Activated naive CD4-positive, alpha-beta T cell treated with anti-CD3 and anti-CD28 coated beads, Interleukin-2, amount 50 U/mL, for 24 hours (primary cell): ENCODE data around the gene TSPAN12.
"Not testable (repeated sequence)": the region's sequence is repeated elsewhere in the genome, so short reads cannot be mapped to it uniquely, and the experiment has no call there.

Source experiments
- H3K27ac Mint-ChIP-seq: one replicate; pipeline ENCODE4 v1.8.0; 2021; ENCODE audit warnings: mild to moderate bottlenecking, mixed read lengths
- H3K27me3 Mint-ChIP-seq: one replicate; pipeline ENCODE4 v1.8.0; 2021; ENCODE audit warnings: mixed read lengths
- H3K36me3 Mint-ChIP-seq: one replicate; pipeline ENCODE4 v1.8.0; 2021; ENCODE audit warnings: mixed read lengths
- H3K4me1 Mint-ChIP-seq: one replicate; pipeline ENCODE4 v1.8.0; 2021; ENCODE audit warnings: mixed read lengths
- H3K4me3 Mint-ChIP-seq: one replicate; pipeline ENCODE4 v1.8.0; 2021; ENCODE audit warnings: mild to moderate bottlenecking, mixed read lengths
- H3K9me3 Mint-ChIP-seq: one replicate; pipeline ENCODE4 v1.8.0; 2021; ENCODE audit warnings: mixed read lengths

Gene TSPAN12

DNA sequence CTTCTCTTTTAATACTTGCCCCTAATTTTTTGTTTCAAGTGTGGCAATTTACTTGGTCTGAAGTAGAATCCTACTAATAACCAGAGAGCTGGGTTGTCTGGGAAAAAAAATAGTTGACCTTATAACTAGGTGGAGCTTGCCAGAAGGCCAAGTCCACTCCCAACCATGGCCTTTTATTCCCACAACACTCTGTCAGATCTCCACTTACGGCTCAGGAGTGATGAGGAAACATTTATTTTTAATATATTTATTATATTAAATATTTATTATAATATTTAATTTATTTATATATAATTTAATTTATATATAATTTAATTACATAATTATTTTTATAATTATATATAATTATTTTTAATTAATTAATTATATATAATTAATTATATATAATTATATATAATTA lies 58.8 kb downstream of the TSPAN12 start:
- Mint-ChIP-seq H3K36me3 (no peaks in the 10 kb centered on the region), H3K4me3 (no peak overlapping the region), H3K9me3 (no peaks in the 10 kb centered on the region), H3K27me3 (peaks cover 2% of the 10 kb centered on the region), H3K27ac (no peak overlapping the region), H3K4me1 (no peaks in the 10 kb centered on the region)

DNA sequence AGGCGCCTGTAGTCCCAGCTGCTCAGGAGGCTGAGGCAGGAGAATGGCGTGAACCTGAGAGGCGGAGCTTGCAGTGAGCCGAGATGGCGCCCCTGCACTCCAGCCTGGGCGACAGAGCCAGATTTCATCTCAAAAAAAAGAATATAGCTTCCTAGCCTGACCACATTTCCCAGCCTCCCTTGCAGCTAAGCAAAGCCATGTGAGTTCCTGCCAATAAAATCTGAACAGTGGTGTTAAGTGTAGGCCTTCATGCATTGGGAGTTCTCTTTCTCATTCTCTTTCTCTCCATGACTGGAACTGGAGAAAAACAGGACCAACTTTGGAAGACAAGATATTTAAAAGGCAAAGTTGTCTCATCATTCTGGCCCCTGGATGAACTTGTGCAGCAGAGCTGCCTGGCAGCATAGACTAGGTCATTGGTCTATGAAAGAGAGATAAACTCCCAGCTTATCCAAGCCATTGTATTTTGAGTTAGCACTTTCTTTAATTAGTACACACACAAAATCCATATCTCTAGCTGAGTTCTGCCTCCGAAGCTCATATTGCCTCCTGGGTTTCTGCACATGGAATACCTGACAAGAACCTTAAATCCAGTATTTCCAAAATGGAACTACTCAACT lies 60.8 kb downstream of the TSPAN12 start:
- H3K4me1 Mint-ChIP-seq, result no peaks in the 10 kb centered on the region
- no peaks in the 10 kb centered on the region for H3K9me3 Mint-ChIP-seq
- H3K27ac Mint-ChIP-seq, result no peak overlapping the region
- H3K36me3 Mint-ChIP-seq, result no peaks in the 10 kb centered on the region
- peaks cover 2% of the 10 kb centered on the region for H3K27me3 Mint-ChIP-seq
- H3K4me3 Mint-ChIP-seq, result no peak overlapping the region

DNA sequence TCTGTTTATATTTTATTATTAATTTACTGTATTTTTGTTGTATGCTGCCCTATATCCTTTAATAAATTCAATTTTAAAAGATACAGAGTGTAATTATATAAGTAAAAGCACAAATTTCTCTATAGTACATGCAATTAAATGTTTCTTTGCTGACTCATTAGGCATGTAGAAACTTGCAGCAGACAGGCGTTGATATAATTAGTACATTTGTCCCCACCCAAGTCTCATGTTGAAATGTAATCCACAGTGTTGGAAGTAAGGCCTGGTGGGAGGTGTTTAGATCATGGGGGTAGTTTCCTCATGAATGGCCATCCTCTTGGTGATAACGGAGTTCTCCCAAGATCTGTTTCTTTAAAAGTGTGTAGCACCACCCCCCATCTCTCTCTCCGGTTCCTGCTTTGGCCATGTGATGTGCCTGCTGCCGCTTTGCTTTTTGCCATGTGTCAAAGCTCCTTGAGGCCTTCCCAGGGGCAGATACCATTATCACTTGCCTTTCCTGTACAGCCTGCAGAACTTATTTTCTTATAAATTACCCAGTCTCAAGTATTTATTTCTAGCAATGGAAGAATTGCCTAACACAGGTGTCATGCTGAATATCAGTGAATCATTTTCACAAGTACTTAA lies 63.7 kb downstream of the TSPAN12 start:
- no peaks in the 10 kb centered on the region for H3K27me3 Mint-ChIP-seq
- no peaks in the 10 kb centered on the region for H3K36me3 Mint-ChIP-seq
- no peaks in the 10 kb centered on the region for H3K9me3 Mint-ChIP-seq
- no peak overlapping the region for H3K4me3 Mint-ChIP-seq
- H3K4me1 Mint-ChIP-seq, result no peaks in the 10 kb centered on the region
- no peak overlapping the region for H3K27ac Mint-ChIP-seq

DNA sequence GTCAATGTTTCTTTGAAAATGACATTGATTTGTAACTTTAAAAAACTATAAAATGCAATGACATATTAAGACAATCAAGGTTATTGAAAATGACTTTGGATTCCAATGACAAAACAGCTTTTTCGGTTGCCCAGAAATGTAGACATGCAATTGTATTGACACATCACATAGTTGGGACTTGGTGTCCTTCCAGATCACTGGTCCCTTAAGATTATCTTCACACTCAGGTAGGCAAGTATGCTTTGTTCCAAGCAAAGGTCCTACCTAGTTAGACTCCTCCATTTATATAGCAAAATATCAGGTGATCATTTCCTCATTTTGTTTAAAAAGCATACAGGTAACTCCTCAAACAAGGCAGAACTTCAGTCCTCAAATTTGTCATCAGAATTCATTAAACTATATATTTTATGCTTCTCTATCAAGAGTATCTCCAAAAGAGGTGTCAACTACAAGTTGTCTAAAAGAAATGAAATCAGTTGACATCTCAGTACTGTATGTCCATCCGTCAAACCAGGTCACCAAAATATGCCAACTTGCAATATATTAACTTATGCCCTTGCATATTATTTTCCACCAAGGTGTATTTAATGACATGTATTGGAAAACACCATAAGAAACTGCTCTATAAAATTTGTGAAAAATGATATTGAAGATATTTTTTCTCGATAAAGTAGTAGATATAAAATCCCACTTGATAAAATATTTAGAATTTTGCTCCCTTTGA lies 64.6 kb downstream of the TSPAN12 start:
- H3K4me3 Mint-ChIP-seq, result no peak overlapping the region
- H3K36me3 Mint-ChIP-seq, result no peaks in the 10 kb centered on the region
- no peak overlapping the region for H3K27ac Mint-ChIP-seq
- peaks cover 1% of the 10 kb centered on the region for H3K27me3 Mint-ChIP-seq
- no peaks in the 10 kb centered on the region for H3K4me1 Mint-ChIP-seq
- H3K9me3 Mint-ChIP-seq, result no peaks in the 10 kb centered on the region

DNA sequence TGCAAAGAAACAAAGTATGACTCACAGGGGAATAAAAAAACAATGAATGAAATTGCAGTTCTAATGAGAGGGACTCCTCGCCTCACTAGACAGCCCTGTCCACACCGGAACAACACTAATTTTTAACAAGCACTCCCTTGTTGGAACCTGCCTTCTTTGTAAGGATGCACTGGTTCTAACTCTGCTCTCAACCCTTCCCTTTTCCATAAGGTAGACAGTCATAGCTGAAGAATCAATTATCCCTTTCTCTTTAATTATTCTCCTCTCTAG lies 65.1 kb downstream of the TSPAN12 start:
- no peaks in the 10 kb centered on the region for H3K4me1 Mint-ChIP-seq
- H3K9me3 Mint-ChIP-seq, result no peaks in the 10 kb centered on the region
- H3K4me3 Mint-ChIP-seq, result no peak overlapping the region
- no peak overlapping the region for H3K27ac Mint-ChIP-seq
- H3K36me3 Mint-ChIP-seq, result no peaks in the 10 kb centered on the region
- H3K27me3 Mint-ChIP-seq, result peaks cover 1% of the 10 kb centered on the region

DNA sequence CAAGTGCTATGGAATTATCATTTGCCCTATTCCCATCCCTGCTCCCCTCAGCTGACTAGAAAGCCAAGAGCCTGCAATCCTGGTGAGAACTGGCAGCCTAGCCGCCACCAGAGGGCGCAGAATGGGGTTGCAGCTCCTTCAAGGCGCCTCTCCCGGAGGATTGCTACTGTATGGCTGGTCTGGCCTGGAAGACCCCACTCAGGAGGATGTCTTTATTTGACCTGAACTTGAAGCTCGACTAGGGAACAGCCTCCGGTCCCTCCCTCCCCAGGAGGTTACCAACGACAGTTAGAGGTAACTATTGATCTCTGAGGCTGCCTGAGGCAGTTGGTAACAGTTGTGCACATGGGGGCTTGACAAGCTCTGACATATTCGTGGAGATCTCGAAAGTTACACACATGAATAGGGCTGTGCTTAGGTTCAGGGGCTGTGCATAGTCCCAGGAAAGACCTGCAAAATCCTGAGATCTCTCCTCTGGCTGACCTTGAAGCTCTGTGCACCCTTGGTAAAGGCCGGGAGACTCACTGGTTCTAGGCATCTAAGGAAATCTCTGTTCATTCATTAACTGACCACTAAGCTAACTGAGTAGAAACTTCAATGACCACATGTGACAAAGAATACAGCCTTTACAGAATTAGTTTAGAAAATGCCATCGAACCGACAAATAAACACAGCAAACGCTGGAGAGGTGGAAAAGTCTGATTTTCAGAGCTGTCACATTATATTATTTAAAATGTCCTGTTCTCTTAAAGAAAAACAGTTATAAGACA lies 65.7 kb downstream of the TSPAN12 start:
- Mint-ChIP-seq H3K9me3 (no peaks in the 10 kb centered on the region), H3K36me3 (no peaks in the 10 kb centered on the region), H3K27ac (no peak overlapping the region), H3K4me3 (no peak overlapping the region), H3K27me3 (peaks cover 1% of the 10 kb centered on the region), H3K4me1 (no peaks in the 10 kb centered on the region)

DNA sequence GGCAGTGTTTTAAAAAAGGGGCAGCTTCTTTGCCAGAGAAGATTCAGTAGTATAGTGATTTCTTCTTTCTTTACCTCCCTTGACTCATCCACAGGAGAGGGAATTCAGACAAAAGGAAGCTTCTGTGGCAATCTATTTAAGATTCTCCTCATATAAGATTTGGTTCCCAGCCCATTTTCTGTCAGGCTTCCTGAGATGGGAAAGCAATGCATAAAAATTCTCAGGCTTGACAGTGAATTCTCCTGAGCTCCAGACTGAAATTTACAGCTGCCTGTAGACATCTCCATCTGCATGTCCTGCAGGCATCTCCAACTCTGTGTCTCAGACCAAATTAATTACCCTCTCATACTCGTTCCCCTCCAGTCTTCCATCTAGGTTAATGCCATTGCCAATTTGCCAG lies 72.8 kb downstream of the TSPAN12 start:
- Mint-ChIP-seq H3K4me3 (no peak overlapping the region), H3K27ac (no peak overlapping the region), H3K9me3 (no peaks in the 10 kb centered on the region), H3K4me1 (no peaks in the 10 kb centered on the region), H3K27me3 (peaks cover 4% of the 10 kb centered on the region), H3K36me3 (no peaks in the 10 kb centered on the region)

DNA sequence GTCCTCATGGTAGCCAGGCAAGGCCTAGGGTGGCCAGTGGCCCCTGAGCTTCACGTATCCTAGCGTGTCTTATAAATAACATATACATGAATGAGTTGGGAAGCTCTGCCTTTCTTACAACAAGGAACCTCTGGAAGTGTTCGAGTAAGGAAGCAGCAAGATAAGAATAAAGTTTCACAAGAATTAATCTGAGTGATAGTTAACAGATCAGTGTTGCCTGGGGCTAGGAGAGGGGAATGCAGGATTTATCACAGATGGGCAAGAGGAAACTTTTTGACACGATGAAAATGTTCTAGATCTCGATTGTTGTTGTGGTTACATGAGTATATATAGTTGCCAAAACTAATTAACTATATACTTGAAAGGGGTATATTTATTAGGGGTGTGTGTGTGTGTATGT lies 74.2 kb downstream of the TSPAN12 start:
- Mint-ChIP-seq H3K9me3 (no peaks in the 10 kb centered on the region), H3K36me3 (no peaks in the 10 kb centered on the region), H3K27ac (no peak overlapping the region), H3K27me3 (peaks cover 4% of the 10 kb centered on the region), H3K4me1 (no peaks in the 10 kb centered on the region), H3K4me3 (no peak overlapping the region)

DNA sequence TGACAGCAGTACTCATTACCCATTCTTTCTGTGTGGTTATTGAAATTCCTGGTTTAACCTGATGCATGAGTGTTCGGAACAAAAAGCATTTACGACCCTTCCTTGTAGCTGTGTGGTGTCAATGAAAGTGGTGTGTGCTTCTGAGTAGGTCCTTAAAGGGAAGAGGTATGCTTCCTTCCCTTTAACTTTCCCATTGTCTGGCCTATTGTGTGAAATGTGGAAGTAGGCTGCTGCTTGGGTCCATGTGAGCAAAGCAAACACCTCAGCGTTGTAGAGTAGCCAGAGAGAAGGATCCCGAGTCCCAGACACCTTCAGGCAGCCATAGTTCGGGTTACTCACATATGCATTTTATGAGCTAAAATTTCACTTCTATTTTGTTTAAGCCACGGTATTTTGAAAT lies 74.7 kb downstream of the TSPAN12 start:
- no peak overlapping the region for H3K27ac Mint-ChIP-seq
- no peaks in the 10 kb centered on the region for H3K4me1 Mint-ChIP-seq
- no peaks in the 10 kb centered on the region for H3K9me3 Mint-ChIP-seq
- no peak overlapping the region for H3K4me3 Mint-ChIP-seq
- peaks cover 2% of the 10 kb centered on the region for H3K27me3 Mint-ChIP-seq
- H3K36me3 Mint-ChIP-seq, result no peaks in the 10 kb centered on the region

DNA sequence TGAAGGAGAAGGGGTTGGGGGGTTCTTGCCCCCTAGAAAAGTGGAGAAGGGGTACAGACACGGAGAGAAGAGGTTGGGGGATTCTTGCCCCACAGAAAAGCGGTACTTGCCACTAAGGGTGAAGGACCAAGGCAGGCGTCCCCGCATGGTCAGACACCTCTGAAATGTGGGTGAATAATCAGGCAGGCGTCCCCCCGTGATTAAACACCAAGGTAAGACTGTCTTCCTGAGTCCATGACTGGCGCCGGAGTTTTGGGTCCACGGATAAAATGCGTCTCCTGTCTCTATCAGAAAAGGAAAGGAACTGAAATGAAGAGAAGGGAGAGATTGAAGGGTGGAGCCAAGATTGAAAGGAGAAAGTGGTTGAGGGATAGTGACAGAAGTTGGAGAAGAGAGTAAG lies 76.0 kb downstream of the TSPAN12 start:
- H3K9me3 Mint-ChIP-seq, H3K4me3 Mint-ChIP-seq, H3K27ac Mint-ChIP-seq, H3K4me1 Mint-ChIP-seq, H3K36me3 Mint-ChIP-seq, H3K27me3 Mint-ChIP-seq: not testable (repeated sequence)

DNA sequence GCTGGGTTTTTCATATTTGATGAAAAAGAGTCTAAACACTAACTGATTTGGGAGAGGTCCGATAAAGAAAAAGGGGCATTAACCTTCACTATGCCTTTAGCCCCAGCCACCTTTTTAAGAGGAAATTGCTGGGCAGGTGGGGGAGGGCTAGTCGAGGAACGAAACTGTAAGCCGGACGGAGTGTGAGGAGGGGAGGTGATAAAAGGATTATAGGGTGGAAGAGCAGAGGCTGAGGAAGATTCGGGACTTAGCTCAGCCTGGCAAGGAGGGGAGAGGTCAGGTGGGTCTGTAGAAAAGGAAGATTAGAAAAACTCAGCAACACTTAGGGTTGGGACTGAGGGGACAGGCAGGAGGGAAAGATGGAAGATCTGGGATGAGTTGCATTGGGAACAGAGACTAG lies 77.0 kb downstream of the TSPAN12 start:
- Mint-ChIP-seq H3K27me3 (no peaks in the 10 kb centered on the region), H3K4me1 (no peaks in the 10 kb centered on the region), H3K27ac (no peak overlapping the region), H3K36me3 (no peaks in the 10 kb centered on the region), H3K9me3 (no peaks in the 10 kb centered on the region), H3K4me3 (no peak overlapping the region)

DNA sequence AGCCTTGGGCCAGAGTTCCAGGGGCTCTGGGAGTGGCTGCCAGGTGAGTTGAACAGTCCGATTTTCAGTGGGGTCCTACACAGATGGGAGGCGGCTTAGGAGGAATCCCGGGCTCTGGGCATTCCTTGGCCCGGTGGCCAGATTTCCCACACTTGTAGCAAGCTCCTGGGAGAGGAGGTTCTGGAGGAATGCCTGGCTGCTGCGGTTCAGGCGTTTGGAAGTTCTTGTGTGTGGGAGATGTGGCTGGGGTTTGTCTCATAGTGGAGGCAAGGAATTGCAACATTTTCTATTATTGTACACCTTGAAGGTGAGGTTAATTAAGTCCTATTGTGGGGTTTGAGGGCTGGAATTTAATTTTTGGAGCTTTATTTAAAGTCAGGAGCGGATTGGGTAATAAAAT lies 77.5 kb downstream of the TSPAN12 start:
- H3K9me3 Mint-ChIP-seq, result not testable (repeated sequence)

DNA sequence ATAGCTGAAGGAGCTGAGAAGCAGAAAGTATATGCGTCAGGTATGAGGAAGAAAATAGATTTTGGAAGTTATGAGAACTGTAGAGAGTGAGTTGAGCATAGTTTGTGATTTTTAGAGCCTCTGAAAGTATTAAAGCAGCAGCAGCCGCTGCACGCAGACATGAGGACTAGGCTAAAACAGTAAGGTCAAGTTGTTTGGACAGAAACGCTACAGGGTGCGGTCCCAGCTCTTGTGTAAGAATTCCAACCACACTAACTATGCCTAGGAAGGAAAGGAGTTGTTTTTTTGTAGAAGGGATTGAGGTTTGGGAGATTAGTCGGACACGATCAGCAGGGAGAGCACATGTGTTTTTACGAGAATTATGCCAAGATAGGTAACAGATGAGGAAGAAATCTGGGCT lies 78.9 kb downstream of the TSPAN12 start:
- H3K9me3 Mint-ChIP-seq, H3K27ac Mint-ChIP-seq, H3K4me1 Mint-ChIP-seq, H3K36me3 Mint-ChIP-seq, H3K4me3 Mint-ChIP-seq, H3K27me3 Mint-ChIP-seq: not testable (repeated sequence)

More for the DNA sequence above, 77.5 kb downstream of the TSPAN12 start:
- not testable (repeated sequence) for H3K4me1 Mint-ChIP-seq, H3K27ac Mint-ChIP-seq, H3K4me3 Mint-ChIP-seq, H3K27me3 Mint-ChIP-seq, H3K36me3 Mint-ChIP-seq

DNA sequence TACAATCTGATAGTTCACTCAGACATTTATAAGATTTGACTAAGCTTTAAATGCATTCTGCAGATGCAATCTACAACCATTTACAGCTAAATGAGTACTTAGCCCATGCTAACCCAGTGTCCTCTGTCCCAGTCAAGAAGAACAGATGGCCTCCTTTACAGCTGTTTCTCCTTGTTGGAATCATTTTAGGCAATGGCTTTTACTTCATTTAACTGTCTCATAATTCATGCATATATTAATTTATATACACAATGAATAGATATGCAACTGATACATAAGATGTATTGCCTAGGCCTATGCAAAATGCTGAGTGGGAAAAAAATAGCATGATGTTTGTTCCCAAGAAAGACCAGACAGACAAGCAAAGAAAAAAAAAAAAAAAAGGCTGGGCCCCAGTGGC lies 82.2 kb downstream of the TSPAN12 start:
- no peaks in the 10 kb centered on the region for H3K36me3 Mint-ChIP-seq
- H3K9me3 Mint-ChIP-seq, result no peaks in the 10 kb centered on the region
- no peaks in the 10 kb centered on the region for H3K4me1 Mint-ChIP-seq
- no peak overlapping the region for H3K27ac Mint-ChIP-seq
- no peak overlapping the region for H3K4me3 Mint-ChIP-seq
- H3K27me3 Mint-ChIP-seq, result peaks cover 3% of the 10 kb centered on the region

DNA sequence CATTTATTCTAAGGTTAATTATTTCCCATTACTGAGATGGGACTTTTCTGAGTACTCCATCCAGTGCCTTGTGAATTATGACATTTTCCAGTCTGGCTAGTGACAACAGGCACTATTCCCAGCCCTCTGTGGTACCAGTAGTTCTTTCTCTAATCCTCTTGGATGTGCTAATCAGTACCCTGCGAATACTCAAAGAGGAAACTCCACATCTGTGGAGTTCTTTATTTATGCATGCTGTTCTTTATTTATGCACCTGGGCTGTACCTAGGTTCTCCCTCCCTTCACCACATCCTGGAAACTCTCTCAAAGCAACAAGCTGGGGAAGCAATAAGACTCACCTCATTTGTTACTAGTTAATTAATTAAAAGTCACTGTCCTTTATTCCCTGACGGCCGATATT lies 83.5 kb downstream of the TSPAN12 start:
- Mint-ChIP-seq H3K4me3 (no peak overlapping the region), H3K36me3 (no peaks in the 10 kb centered on the region), H3K27me3 (peaks cover 3% of the 10 kb centered on the region), H3K27ac (no peak overlapping the region), H3K9me3 (no peaks in the 10 kb centered on the region), H3K4me1 (no peaks in the 10 kb centered on the region)

DNA sequence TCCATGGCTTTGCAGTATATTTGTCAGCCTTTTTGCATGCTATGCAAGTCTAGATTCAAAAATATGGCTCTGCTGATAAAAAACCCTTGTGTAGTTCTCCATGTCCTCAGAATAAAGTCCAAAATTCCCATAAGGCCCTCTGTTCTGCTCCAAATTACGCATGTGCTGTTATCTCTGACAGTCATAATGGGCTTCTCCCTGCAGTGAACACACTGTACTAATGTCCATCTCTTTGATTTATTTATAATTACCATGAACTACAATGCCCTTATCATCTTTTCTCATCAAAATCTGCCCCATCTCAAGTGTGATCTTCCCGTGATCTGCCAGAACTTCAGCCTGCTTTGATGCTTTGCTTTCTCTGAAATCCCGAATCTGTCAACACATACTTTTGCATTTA lies 87.7 kb downstream of the TSPAN12 start:
- no peak overlapping the region for H3K4me3 Mint-ChIP-seq
- no peak overlapping the region for H3K27ac Mint-ChIP-seq
- no peaks in the 10 kb centered on the region for H3K9me3 Mint-ChIP-seq
- no peaks in the 10 kb centered on the region for H3K4me1 Mint-ChIP-seq
- peaks cover 3% of the 10 kb centered on the region for H3K27me3 Mint-ChIP-seq
- no peaks in the 10 kb centered on the region for H3K36me3 Mint-ChIP-seq
